Activated T-cell treated with anti-CD3 and anti-CD28 coated beads for 4 hours (primary cell): ENCODE results near the gene ADCYAP1R1.
"Not testable (repeated sequence)": the region's sequence is repeated elsewhere in the genome, so short reads cannot be mapped to it uniquely, and the experiment has no call there.

Source experiments
- DNase-seq: peaks from one replicate; pipeline ENCODE4 v3.0.0-alpha.2; 2020

ADCYAP1R1 gene

DNA sequence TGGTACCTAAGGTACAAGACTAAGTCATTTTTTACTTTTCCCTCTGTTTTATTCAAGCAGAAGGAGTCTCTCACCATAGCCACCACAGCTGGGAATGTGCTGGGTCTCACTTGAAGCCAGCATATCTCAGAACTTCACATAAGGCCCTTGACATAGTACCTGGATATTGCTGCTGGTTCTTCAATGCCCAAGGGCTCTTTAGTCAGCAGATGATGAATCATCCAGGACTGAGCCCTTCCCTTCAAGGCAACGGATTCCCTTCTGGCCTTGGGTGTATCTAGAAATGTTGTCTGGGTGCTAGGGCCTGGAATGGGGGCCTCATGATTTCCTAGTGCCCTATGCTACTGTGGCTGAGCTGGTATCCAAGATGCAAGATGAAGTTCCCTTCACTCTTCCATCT, 93.9 kb downstream of the ADCYAP1R1 start:
- no peak for DNase-seq

DNA sequence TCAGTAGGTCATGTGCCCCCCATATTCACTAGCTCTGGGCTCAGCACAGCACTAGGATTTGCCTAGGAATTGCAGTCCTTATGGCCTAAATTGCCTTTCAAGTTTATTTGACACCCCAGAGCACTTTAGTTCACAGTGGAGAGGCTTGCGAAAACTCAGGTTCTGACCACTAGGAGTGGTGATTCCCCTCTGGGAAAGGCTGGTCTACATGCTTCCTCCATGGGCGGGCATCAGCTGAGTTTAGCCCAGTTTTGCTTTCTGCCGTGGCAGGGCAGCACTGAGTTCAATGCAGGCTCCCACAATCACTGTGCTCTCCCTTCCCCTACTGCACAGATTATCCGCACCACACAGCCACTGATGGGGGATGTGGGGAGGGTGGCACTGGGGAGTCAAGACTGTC, 94.4 kb downstream of the ADCYAP1R1 start:
- no peak for DNase-seq

DNA sequence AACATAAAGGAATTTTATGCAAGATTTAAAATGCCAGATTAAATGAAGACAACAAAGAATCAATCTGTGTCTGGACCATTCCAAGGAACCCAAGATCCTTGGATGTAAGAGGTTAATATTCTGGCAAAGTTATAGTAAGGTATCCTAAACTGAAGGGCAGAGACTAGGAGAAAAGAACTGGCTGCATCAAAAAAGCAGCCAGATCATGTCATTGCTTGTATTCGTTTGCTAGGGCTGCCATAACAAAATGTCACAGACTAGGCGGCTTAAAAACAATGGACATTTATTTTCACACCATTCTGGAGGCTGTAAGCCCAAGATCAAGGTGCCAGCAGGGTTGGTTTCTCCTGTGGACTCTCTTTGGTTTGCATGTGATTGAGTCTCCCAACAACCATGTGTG, 99.7 kb downstream of the ADCYAP1R1 start:
- DNase-seq = no peak

DNA sequence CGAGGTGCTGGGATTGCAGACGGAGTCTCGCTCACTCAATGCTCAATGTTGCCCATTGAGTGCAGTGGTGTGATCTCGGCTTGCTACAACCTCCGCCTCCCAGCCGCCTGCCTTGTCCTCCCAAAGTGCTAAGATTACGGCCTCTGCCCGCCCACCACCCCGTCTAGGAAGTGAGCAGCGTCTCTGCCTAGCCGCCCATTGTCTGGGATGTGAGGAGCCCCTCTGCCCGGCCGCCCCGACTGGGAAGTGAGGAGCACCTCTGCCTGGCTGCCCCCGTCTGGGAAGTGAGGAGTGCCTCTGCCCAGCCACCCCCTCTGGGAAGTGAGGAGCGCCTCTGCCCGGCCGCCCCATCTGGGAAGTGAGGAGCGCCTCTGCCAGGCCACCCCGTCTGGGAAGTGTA, 101.2 kb downstream of the ADCYAP1R1 start:
- not testable (repeated sequence) for DNase-seq

DNA sequence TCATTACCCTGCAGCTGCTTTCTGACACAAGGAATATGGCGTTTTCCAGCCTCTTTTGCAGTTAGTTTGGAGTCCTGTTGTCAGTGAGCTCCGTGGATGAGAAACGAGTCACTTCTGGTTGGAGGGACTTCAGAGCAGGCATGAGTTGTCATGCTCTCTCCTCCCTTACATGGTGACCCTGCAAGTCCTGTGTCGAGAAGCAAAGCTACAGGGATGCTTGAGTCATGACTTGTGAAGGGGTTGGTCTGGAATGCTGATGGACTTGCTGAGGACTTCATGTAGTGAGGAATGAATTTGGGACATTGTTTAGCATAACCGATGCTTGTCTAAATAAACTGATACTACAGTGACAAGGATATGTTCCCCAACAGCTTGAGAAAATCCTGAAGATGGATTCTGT, 108.8 kb downstream of the ADCYAP1R1 start:
- DNase-seq = no peak
